ENCODE results near the gene GPR142.

DNA sequence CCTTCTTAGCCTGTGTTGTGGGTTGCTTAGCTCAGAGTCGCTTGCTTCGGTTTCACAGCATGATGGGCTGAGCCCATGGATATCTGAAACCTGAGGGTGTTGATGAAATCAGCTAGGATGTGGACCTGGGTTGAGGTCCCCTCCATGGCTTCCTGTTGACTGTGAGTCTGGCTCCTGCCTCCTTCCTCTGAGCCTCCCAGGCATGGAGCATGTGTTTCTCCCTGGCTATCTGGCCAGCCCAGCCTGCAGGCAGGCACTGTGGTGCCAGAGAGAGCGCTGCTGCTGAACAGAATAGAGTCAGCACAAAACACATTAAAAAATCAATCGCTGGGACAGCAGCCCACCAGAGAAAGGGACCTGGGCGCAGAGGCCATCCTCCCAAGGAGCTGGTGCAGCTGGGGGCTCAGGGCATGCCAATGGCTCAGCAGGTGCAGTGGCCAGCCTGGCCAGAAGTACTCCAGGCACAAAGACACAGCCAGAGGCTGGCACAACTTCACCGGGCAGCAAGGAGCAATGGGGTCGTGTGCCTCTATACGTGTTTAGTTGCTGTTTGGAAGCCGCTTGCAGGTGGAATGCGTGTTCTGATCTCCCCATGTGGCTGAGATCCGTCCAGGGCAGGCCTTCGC, 36.3 kb downstream of the GPR142 start:
- TF ChIP-seq RBBP5 (conservative IDR thresholded peaks at IDR 0.05), result no peak
- TF ChIP-seq, protein P1, sequence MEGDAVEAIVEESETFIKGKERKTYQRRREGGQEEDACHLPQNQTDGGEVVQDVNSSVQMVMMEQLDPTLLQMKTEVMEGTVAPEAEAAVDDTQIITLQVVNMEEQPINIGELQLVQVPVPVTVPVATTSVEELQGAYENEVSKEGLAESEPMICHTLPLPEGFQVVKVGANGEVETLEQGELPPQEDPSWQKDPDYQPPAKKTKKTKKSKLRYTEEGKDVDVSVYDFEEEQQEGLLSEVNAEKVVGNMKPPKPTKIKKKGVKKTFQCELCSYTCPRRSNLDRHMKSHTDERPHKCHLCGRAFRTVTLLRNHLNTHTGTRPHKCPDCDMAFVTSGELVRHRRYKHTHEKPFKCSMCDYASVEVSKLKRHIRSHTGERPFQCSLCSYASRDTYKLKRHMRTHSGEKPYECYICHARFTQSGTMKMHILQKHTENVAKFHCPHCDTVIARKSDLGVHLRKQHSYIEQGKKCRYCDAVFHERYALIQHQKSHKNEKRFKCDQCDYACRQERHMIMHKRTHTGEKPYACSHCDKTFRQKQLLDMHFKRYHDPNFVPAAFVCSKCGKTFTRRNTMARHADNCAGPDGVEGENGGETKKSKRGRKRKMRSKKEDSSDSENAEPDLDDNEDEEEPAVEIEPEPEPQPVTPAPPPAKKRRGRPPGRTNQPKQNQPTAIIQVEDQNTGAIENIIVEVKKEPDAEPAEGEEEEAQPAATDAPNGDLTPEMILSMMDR (IDR thresholded peaks at IDR 0.05 in 2 of 3, conservative IDR thresholded peaks at IDR 0.05 in 1 of 3; ENCODE audit: control insufficient read depth in 2 of 3, extremely low read depth in 1 of 3, insufficient read depth in 1 of 3, low read depth in 3 of 3, low read length in 3 of 3), result no peak
- TF ChIP-seq FOS (IDR thresholded peaks at IDR 0.05; ENCODE audit: borderline replicate concordance, extremely low read depth, insufficient read length), result no peak
- TF ChIP-seq CEBPB (IDR thresholded peaks at IDR 0.05; ENCODE audit: borderline replicate concordance in 1 of 2, low read depth in 2 of 2, low read length in 2 of 2), result no peak
- TF ChIP-seq, protein P2, sequence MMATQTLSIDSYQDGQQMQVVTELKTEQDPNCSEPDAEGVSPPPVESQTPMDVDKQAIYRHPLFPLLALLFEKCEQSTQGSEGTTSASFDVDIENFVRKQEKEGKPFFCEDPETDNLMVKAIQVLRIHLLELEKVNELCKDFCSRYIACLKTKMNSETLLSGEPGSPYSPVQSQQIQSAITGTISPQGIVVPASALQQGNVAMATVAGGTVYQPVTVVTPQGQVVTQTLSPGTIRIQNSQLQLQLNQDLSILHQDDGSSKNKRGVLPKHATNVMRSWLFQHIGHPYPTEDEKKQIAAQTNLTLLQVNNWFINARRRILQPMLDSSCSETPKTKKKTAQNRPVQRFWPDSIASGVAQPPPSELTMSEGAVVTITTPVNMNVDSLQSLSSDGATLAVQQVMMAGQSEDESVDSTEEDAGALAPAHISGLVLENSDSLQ (IDR thresholded peaks at IDR 0.05), result no peak
- no peak for TF ChIP-seq CBX5 (IDR thresholded peaks at IDR 0.05; ENCODE audit: low read depth)
- TF ChIP-seq, protein P3, sequence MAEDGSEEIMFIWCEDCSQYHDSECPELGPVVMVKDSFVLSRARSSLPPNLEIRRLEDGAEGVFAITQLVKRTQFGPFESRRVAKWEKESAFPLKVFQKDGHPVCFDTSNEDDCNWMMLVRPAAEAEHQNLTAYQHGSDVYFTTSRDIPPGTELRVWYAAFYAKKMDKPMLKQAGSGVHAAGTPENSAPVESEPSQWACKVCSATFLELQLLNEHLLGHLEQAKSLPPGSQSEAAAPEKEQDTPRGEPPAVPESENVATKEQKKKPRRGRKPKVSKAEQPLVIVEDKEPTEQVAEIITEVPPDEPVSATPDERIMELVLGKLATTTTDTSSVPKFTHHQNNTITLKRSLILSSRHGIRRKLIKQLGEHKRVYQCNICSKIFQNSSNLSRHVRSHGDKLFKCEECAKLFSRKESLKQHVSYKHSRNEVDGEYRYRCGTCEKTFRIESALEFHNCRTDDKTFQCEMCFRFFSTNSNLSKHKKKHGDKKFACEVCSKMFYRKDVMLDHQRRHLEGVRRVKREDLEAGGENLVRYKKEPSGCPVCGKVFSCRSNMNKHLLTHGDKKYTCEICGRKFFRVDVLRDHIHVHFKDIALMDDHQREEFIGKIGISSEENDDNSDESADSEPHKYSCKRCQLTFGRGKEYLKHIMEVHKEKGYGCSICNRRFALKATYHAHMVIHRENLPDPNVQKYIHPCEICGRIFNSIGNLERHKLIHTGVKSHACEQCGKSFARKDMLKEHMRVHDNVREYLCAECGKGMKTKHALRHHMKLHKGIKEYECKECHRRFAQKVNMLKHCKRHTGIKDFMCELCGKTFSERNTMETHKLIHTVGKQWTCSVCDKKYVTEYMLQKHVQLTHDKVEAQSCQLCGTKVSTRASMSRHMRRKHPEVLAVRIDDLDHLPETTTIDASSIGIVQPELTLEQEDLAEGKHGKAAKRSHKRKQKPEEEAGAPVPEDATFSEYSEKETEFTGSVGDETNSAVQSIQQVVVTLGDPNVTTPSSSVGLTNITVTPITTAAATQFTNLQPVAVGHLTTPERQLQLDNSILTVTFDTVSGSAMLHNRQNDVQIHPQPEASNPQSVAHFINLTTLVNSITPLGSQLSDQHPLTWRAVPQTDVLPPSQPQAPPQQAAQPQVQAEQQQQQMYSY (CRISPR knock-in tag; IDR thresholded peaks at IDR 0.05), result no peak
- TF ChIP-seq ZNF24 (IDR thresholded peaks at IDR 0.05), result no peak
- TF ChIP-seq, protein P4, sequence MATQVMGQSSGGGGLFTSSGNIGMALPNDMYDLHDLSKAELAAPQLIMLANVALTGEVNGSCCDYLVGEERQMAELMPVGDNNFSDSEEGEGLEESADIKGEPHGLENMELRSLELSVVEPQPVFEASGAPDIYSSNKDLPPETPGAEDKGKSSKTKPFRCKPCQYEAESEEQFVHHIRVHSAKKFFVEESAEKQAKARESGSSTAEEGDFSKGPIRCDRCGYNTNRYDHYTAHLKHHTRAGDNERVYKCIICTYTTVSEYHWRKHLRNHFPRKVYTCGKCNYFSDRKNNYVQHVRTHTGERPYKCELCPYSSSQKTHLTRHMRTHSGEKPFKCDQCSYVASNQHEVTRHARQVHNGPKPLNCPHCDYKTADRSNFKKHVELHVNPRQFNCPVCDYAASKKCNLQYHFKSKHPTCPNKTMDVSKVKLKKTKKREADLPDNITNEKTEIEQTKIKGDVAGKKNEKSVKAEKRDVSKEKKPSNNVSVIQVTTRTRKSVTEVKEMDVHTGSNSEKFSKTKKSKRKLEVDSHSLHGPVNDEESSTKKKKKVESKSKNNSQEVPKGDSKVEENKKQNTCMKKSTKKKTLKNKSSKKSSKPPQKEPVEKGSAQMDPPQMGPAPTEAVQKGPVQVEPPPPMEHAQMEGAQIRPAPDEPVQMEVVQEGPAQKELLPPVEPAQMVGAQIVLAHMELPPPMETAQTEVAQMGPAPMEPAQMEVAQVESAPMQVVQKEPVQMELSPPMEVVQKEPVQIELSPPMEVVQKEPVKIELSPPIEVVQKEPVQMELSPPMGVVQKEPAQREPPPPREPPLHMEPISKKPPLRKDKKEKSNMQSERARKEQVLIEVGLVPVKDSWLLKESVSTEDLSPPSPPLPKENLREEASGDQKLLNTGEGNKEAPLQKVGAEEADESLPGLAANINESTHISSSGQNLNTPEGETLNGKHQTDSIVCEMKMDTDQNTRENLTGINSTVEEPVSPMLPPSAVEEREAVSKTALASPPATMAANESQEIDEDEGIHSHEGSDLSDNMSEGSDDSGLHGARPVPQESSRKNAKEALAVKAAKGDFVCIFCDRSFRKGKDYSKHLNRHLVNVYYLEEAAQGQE (IDR thresholded peaks at IDR 0.05; ENCODE audit: low read depth, low read length), result no peak
- TF ChIP-seq EGR1 (IDR thresholded peaks at IDR 0.05; ENCODE audit: borderline replicate concordance in 1 of 2, low read depth in 2 of 2, low read length in 2 of 2), result no peak

All from GM12878 (cell line).